Renal cortex interstitium (tissue), 11 donors: ENCODE data around the gene TMEM37. TPM values are rescaled to one million over a fixed set of nuclear protein-coding genes. Genes with fewer than 3 reads are reported as not detected.

ENCODE experiments used
- DNase-seq, 11 donors: peaks; one replicate each; pipeline ENCODE4 v3.0.0-alpha.2; 2013; ENCODE audit warnings: low read depth in 9 of 11, low spot score in 4 of 11; ENCODE audit errors: extremely low read depth in 1 of 11
- polyA plus RNA-seq, 3 donors: library from polyadenylated mRNA; unstranded; fragments of 120-200 nt; gene quantifications; one replicate each; pipeline ENCODE4 v1.2.1, GENCODE V29; 2013; ENCODE audit not compliant: insufficient read length in 3 of 3

The TMEM37 gene
- polyA plus RNA-seq, 3 donors = 46.6 to 72.9 (median 54.9) TPM

DNA sequence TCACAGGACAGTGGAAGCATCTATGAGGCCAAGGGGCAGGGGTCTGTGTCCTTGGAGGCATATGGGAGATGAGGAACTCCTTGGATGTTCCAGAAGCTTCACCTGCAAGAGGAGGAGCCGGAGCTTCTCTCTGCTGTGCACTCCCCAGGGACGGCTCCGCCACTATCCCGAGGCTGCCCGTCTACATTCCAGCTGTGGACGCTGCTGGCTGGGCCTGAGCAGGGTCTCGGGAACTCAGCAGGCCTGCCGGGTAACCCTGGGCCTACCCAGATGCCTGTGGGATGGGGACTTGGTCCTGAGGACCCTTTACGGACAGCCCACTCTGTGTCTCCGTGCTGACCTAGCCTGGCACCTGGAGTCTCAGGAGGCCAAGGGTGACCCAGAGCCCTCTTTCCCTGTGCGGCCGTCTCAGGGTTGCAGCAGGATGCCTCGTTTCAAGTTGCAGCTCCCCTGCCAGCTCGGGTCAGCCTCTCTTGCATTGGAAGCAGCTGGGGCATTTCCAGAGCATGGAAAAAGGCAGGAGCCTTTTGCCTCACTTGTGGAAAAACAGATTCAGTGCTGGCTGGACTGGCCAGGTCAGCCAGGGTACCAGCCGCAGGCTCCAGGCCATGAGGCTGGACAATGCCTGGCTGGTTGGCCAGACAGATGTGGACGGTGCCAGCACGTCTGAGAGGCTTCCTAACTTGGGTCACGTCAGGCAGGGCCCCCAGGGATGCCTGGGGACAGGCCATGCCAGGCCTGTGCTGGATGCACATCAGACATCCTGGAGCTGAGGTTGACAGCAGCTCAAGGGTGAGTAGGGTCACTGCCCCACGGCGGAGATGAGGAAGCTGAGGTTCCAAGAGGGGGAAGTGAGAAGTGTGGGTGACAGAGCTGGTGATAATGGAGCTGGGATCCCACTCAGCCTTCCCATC, 51.1 kb downstream of the TMEM37 start:
- no peak for DNase-seq

DNA sequence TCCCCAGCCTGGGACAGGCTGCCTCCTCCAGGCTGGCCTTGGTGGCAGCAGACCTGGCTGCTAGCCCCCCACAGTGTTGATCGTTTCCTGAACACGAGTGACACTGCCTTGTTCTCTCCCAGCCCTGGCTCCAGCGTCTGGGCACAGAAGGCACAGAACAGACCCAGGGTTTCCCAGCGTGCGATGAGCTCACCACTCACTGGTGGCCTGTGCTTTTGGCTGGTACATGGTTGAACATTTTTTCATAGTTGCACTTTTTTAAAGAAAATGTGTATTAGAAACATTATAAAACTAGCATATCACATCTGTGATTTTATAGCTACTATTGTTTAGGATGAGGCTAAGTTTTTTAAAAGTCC, 51.7 kb downstream of the TMEM37 start:
- DNase-seq = no peak

DNA sequence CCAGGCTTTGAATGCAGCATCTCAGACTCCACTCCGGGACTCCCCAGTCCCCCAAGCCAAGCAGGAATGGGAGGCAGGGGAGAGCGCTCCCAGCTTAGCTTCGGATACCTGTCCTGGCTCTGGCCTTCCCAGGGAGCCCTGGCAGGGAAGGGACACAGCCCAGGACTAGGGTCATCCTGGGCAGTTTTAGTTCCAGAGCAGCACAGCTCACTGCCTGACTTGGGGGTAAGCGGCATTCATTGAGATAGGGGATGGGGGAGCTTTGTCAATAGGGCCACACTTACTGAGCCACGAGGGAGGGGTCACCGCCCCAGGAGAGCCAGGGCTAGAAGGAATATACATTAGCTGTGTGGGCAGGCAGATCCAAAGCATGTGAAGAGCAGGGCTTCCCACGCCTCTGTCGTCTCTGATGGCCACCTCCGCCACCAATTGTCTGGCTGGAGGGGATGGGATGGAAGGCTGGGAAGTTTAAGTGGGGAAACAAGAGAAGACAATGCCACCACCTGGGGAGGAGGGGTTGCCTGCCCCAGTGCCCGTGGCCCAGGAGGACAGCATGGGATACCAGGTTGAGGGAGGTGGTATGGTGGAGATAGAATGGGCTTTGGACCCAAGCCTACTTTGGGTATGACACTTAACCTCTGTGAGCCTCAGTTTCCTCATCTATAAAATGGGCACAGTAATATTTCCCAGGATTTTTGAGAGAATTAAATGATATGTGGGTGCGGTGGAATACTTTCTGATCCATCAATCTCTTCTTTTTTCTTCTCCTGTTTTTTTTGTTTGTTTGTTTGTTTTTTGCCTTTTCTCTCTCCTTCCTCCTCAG, 52.5 kb downstream of the TMEM37 start:
- DNase-seq = no peak

DNA sequence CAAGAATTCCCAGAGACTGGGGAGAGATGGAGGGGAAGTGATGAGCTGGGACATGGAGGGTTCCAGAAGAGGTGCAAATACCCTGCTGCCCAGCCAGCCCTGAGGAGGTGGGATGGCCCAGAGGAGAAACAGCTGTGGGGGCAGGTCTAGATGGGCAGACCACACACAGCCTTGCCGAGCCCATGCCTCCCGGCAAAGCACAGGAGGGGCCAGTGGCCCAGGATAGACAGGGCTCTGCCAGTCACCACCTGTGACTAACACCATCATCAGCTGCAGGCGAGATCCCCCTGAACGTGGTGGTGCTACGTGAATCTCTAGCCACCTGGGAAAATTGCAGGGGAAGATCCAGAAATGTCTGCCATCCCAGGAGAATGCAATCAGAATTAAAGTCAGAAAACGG, 53.2 kb downstream of the TMEM37 start:
- DNase-seq = no peak

DNA sequence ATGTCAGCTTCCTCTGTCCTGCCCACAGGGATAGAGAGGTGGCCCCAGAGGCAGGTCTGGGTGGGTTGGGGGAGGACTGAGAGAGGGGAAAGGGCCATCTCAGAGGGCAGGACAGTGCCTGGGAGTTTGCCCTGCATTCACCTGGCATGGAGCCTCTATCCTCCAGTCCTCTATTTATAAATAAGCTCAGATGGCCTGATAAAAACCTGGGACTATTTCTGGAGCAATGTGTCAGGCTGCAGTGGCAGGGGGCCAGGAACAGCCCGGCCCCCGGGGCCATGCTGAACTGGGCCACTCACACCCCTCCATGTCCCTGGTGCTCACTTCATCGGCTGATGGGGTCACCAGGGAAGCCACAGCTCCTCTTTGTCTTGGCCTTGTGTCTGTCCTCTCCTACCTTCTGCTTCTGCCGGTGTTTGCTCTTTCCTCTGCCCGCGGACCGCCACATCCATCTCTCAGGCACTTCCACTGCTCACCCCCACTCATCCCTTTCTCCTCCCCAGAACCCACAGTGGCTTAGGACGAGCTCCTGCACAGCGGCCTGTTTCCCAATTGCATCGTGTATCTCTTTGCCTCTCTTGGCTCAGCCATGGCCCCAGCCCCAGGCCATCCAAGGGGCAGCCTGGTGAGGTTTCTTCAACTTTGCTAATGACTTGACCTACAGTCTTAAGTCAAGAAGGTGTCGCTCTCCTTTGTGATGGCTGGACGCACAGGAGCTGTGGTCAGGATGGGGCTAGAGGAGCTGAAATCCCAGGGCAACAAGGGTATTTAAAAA, 53.9 kb downstream of the TMEM37 start:
- no peak for DNase-seq

DNA sequence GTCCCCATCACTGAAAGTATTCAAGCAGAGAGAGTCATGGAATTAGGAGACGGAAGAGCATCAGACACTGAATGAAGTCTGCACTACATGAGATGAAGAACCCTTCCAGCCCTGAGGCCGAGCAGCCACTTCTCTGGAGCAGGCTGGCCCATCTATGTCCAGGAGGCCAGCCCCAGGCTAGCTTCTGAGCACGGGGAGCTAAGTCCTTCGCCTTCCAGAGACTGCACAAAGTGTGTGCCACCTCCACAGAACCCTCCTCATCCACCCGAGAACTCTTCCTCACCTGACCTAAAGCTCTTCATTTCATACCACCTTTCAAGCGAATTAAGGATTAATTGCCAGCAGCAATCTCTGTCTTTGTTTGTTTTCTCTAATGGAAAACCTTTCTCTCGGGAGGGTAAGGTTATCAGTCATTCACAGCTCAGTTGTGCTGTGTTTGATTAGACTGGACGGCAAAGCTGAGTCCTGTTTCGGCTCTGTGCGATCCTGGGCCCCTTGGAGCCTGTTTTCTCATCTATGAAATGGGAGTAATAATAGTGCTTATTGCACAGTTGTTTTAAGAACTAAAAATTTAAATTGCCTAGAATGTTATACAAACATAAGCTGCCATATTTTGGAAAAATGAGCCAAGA, 54.7 kb downstream of the TMEM37 start:
- DNase-seq = no peak

DNA sequence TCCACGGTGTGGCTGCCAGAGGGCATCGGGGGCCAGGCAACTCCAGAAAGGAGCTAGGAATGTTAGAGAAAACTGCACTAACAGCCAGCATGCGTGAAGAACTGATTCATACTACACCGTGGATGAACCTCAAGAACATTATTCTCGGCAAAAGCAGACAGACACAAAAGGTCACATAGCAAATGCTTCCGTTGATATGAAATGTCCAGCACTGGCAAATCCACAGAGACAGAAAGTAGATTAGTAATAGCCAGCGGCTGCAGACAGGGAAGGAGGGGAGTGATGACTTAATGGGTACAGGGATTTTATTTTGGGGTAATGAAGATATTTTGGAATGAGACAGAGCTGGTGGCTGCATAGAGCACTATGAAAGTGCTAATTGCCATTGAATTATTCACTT, 55.2 kb downstream of the TMEM37 start:
- DNase-seq = no peak

DNA sequence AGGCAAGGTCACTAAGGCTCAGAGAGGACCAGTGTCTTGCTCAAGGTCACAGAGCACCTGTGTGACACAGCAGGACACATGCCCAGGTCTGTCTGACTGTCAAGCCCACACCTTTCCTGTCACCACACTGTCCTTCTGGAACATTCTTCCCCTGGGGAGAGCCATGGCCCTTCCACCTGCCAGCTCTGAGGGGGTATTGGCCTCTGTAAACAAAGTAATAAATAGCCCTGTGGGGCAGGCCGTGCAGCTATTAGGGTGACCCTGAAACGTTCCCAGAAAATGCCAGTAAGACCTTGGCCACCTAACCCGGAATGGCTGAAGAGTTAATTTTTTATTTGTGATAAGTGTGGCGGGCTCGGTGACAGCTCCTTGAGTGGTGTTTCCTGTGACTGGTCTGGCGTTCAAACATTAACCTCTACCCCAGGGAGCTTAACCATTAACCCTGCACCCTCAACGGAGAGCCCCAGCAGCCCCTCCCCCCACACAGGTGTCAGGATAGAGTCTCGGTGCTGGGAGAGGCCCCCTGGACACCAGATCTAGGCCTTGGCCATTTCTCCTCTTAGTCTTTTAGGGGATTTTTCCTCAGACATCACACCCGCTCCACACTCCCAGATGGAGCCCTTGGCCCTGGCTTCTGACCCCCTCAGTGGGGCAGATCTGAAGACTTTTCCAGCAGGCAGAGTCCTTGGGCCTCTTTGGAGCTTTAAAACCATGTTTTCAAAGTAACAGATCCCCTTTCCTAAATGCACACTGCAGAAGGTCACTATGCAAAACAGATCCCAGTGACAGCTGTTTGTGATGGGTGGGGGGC, 56.0 kb downstream of the TMEM37 start:
- peak in 9 of 11 donors; percentile 28 to 81 (median 51) for DNase-seq

Other genes with a start within 250 kb of the TMEM37 start
- gene STEAP3, start 208.0 kb upstream of the TMEM37 start, polyA plus RNA-seq = 1 to 10 TPM; 1.3 to 1.7 (median 1.5) TPM
- gene C2orf76, start 65.0 kb upstream of the TMEM37 start, polyA plus RNA-seq = 10 to 100 TPM; 14.8 to 25.6 (median 17.9) TPM
- gene DBI, start 64.9 kb upstream of the TMEM37 start, polyA plus RNA-seq = 100 to 1,000 TPM; 233 to 279 (median 274) TPM
- gene SCTR, start 92.6 kb downstream of the TMEM37 start, polyA plus RNA-seq = 10 to 100 TPM in 1 of 3 donors, 1 to 10 TPM in 2; 9.4 to 27.4 (median 9.6) TPM
- 10 to 100 TPM; 19.2 to 36.1 (median 25.1) TPM for gene CFAP221, start 112.6 kb downstream of the TMEM37 start, polyA plus RNA-seq
- gene TMEM177, start 247.3 kb downstream of the TMEM37 start, polyA plus RNA-seq = 10 to 100 TPM; 16.5 to 21.0 (median 20.3) TPM